NK-92 treated with Interleukin-12 subunit alpha and Interleukin-12 subunit beta, amount 100 ng/mL, for 24 hours (cell line): ENCODE measurements around the gene PNMT.

Source experiments
- DNase-seq: peaks from one replicate; lab custom pipeline; 2025; lab: John Stamatoyannopoulos, UW

The PNMT gene

GRCh38 chr17:39653662-39654331 lies 14.5 kb upstream of the PNMT start:
- DNase-seq, result peak; percentile 56

DNA sequence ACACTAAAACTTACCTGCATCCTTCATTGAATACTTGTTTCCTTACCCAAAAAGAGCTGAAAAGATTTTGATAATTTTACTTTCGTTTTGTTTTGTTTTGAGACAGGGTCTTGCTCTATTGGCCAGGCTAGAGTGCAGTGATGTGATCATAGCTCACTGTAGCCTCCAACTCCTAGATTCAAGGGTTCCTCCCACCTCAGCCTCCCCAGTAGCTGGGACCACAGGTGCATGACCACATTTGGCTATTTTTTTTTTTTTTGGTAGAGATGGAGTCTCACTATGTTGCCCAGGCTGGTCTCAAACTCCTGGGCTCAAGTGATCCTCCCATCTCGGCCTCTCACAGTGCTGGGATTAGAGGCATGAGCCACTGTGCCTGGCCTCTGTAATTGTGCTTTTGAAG lies 13.1 kb upstream of the PNMT start:
- no peak for DNase-seq

DNA sequence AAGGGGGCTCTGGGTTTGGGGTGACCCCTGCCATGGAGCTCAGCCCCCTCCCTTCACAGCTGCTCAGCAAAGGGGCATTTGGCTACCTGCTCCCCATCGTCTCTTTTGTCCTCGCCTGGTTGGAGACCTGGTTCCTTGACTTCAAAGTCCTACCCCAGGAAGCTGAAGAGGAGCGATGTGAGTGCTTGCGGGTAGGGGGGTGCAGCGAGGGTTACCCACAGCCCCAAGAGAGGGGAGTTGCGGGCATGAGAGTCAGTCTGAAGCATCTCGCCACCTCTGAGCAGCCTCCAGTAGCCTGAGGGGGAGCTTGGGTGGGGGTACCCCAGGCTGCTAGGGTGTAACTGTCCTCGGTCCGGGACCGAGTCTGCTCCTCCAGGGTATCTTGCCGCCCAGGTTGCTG lies 9.9 kb upstream of the PNMT start:
- DNase-seq, result no peak

GRCh38 chr17:39658760-39659159 lies 9.5 kb upstream of the PNMT start:
- no peak for DNase-seq

DNA sequence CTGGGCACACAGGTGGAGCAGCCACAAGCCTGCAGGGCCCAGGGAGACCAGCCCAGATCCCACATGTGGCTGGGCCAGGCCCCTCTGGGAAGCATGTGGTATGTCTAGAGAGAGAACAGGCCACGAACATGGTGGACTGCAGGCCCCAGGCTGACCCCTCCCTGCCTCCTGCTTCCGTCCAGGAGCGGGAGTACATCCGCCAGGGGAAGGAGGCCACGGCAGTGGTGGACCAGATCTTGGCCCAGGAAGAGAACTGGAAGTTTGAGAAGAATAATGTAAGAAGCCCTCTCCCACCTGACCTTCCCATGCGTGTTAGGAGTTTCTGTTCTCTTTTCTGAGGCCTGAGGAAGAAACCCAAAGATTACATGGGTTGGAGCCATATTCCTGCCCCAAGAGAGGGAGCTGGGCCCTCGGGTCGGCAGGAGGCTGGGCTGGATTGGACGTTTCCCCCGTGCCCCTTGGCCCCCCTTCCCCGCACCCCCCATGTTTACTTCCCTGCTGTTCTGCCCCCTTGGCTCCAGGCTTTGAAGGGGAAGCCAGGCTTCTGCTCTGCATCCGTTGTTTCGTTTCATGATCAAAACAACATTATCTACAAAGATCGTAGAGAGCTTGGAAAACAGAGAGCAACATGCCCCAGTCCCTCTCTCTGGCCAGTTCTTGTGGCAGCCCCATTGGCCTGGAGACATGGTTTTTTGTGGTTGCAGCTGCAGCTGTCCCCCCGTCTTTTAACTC lies 8.8 kb upstream of the PNMT start:
- DNase-seq, result no peak

DNA sequence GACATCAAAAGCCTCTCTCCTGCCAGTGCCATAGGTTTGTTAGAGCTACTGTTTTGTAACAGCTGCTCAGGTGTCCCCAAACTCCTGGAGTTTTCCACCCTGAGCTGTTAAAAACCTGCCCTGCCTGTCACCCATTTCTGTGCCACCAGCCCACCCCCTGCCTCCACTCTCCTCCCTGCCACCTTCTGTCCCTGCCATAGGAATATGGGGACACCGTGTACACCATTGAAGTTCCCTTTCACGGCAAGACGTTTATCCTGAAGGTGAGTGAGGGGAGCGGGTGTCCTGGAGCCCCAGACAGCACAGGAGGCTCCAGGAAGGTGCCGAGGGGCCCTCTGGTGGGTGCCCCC lies 8.3 kb upstream of the PNMT start:
- DNase-seq, result no peak

DNA sequence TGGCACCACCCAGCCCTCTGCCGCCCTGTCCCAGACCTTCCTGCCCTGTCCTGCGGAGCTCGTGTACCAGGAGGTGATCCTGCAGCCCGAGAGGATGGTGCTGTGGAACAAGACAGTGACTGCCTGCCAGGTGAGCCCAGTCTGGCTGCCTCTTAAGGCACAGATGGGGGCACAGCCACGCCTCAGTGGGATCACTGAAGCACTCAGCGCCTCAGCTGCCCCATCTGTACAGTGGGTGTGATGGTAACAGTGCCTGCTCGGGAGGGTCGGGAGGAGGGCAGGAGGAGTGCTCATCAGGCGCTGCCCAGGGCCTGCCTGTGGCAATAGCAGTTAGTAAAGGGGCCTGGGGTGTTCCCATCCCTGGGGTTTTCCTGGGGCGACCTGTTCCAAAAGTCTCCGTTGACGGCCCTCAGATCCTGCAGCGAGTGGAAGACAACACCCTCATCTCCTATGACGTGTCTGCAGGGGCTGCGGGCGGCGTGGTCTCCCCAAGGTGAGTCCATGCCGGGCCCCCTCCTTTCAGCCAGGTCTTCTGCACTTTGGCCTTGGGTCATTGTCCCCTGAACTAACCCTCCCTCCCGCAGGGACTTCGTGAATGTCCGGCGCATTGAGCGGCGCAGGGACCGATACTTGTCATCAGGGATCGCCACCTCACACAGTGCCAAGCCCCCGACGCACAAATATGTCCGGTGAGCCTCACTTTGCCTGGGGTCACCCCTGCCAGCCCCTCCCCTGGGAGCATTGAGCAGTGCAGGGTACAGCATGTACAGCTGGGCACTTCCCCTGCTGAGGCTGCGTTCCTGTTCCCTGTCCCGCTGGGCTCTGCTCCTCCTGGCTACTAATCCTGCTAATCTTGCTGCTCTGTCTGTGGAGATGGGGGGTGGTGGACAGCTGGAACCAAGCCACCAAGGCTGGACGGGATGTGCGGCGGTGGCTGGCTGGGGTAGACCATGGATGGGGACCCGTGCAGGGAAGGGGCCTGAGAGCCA lies 7.6 kb upstream of the PNMT start:
- no peak for DNase-seq

DNA sequence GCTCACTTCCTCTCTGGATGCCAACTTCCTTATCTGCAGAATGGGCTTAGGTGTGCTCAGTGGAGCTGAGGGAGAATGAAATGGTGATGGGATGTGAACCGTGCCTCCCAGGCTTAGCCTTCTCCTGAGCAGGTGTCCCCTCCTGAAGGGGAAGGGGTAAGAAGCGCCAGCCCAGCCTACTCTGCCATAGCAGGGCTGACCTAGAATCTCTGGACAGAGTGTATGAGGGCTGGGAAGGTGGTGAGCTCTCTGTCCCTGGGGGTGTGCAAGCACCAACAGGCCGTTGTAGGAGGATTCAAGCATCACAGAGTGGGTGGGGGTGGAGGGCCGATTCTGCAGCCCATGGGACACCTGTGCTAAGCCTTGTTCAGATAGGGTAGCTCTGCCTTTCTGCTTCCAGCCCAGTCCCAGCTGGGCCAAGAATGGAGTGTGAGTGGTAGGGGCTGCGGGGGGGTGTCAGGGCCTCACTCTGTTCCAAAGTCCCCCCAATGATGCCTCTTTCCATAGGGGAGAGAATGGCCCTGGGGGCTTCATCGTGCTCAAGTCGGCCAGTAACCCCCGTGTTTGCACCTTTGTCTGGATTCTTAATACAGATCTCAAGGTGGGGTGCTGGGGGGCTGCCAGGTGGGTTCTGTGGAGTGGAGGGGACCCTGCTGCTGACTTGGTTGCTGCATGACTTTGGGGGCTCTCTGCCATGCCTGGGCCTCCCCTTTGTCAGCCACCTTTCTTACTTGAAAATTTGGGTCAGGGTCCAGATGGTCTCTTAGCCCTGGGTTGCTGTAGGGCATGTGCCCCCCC lies 6.3 kb upstream of the PNMT start:
- DNase-seq, result no peak

GRCh38 chr17:39662551-39663339 lies 5.5 kb upstream of the PNMT start:
- no peak for DNase-seq

GRCh38 chr17:39663340-39663687 lies 4.9 kb upstream of the PNMT start:
- no peak for DNase-seq

DNA sequence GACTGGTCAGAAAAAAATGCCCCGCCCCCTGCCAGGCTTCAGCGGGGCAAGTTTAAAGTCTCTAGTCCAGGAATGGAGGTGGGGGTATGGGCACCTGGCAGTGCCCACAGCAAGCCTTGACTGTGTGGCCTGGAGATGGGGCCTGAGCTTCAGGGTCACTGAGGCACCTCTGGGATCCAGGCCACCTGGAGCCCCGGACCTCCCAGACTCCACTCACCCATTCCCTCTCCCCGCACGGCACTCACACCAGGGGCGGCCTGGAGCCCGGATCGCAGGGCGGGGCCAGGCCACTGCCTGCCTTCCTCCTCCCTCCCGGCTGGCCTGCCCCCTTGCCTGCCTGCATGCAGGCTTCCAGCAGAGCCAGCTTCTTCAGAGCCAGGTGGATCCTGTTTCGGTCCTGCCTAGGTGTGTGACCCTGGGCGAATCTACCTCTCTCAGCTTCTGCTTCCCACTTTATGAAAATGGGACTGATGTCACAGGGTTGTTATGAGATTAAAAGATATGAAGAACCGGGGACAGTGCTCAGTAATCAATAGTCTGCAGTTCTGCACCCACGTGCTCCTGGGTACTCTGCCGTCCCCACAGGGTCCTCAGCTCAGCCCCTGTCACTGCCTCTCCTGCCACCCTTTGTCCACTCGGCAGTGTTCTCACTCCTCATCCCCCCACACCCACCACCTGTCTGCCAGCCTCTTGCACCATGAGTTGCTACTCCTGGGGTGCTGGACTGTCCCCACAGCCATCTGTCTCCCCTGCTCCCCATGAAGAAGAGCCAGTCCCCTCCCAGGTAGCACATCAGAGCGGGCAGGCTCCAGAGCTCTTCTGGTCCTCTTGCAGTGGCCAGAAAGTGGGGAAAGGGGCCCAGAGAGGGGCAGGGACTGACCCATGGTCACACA lies 4.3 kb upstream of the PNMT start:
- no peak for DNase-seq

- DNase-seq, result no peak
These were observed 3.4 kb upstream of the PNMT start, which contains the start of gene TCAP for GRCh38 chr17:39664581-39665561. Gene TCAP, plus strand, starts transcription at chr17:39665349. Its CDS starts 11 bp downstream, at chr17:39665360.

DNA sequence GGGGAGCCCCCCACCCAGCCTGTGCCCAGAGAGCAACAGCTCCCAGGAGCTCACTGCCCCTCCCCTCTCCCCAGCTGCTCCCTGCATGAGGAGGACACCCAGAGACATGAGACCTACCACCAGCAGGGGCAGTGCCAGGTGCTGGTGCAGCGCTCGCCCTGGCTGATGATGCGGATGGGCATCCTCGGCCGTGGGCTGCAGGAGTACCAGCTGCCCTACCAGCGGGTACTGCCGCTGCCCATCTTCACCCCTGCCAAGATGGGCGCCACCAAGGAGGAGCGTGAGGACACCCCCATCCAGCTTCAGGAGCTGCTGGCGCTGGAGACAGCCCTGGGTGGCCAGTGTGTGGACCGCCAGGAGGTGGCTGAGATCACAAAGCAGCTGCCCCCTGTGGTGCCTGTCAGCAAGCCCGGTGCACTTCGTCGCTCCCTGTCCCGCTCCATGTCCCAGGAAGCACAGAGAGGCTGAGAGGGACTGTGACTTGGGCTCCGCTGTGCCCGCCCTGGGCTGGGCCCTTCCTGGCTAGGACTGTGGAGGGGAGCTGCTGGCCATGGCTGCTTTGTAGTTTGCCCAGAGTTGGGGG lies 2.5 kb upstream of the PNMT start:
- no peak for DNase-seq

- no peak for DNase-seq
These were observed 2.0 kb upstream of the PNMT start for GRCh38 chr17:39666231-39666600.

- no peak for DNase-seq
These were observed 1.5 kb upstream of the PNMT start for GRCh38 chr17:39666601-39667261.

DNA sequence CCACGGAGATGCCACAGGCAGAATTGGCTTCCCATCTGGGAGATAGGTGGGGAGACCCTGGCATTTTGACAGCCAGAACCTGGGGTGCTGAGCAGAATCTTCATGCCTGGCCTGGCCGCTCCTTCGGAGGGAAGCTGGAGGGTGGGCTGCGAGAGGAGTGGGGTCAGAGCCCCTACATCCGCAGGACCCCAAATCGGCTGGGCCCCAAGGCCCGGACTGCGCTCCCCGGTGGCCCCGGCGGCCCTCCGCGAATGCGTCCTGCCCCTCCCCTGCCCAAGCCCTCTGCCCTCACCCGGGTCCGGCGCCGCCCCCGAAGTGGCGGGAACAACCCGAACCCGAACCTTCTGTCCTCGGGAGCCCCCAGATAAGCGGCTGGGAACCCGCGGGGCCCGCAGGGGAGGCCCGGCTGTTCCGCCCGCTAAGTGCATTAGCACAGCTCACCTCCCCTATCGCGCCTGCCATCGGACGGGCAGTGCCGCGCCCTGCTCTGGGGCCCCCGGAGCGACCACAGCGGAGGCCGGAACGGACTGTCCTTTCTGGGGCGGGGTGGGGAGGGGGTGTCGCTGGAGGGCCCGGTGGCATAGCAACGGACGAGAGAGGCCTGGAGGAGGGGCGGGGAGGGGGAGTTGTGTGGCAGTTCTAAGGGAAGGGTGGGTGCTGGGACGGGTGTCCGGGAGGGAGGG lies 850 bp upstream of the PNMT start:
- no peak for DNase-seq
